ENCODE measurements around the gene CHI3L1. TPM values are rescaled to one million over a fixed set of nuclear protein-coding genes. Genes with fewer than 3 reads are reported as not detected.

CHI3L1 gene
- total RNA-seq, 1 experiment from 2014 or later: not detected

- no peak for TF ChIP-seq REST (IDR thresholded peaks at IDR 0.05; ENCODE audit: low read depth)
- TF ChIP-seq CBX3 (IDR thresholded peaks at IDR 0.05; ENCODE audit: low read depth): no peak
Observed at GRCh38 chr1:203189951-203190352, 3.4 kb upstream of the CHI3L1 start (continued).

GRCh38 chr1:203188686-203189232 lies 2.3 kb upstream of the CHI3L1 start:
- H3K4me2 ChIP-seq (ENCODE audit: low read length): no peak overlapping the region
- BruUV-seq (replicated peaks): no TSS peak
- H3K36me3 ChIP-seq (ENCODE audit: control insufficient read depth in 1 of 2, insufficient read depth in 2 of 2, low read length in 2 of 2): no peaks in the 10 kb centered on the region
- no peak overlapping the region for H3K27ac ChIP-seq (ENCODE audit: low read depth, low read length)
- H3K9me3 ChIP-seq (ENCODE audit: control insufficient read depth in 1 of 2, insufficient read depth in 1 of 2, low read depth in 1 of 2, low read length in 2 of 2): no peaks in the 10 kb centered on the region
- POLR2A ChIA-PET: no interaction called here
- DNase-seq (ENCODE audit: low read depth, low spot score): no peak
- H3K4me1 ChIP-seq (ENCODE audit: control insufficient read depth in 1 of 2, insufficient read depth in 2 of 2, low read length in 2 of 2): peaks cover 0 to 24% of the 10 kb centered on the region in 2 experiments; a peak in 2 of 4 replicates
- H3K79me2 ChIP-seq (ENCODE audit: insufficient read depth, low read length): no peaks in the 10 kb centered on the region
- CTCF ChIA-PET: no interaction called here
- H4K20me1 ChIP-seq (ENCODE audit: insufficient read depth): no peaks in the 10 kb centered on the region
- intact Hi-C loops (cut with micrococcal nuclease): no loop called here
- RAD21 ChIA-PET (ENCODE audit: low non-redundant PET in 1 of 2, low total read pairs in 2 of 2, uncharacterized antibody in 2 of 2, unreplicated experiment in 2 of 2): no interaction called here
- no peak for ATAC-seq
- H3K9me2 ChIP-seq (ENCODE audit: insufficient read depth): no peaks in the 10 kb centered on the region
- H3K4me3 ChIP-seq (replicated peaks in 1 of 2; ENCODE audit: low read depth in 1 of 2, low read length in 2 of 2): no peak overlapping the region
- H2AFZ ChIP-seq (ENCODE audit: low read depth, low read length, poor library complexity, severe bottlenecking): no peak overlapping the region
- no peak overlapping the region for H3K9ac ChIP-seq (ENCODE audit: low read length)
- TF ChIP-seq ZNF274 (IDR thresholded peaks at IDR 0.05; ENCODE audit: low read depth, low read length) (no peak), CEBPB (IDR thresholded peaks at IDR 0.05; ENCODE audit: low read depth) (no peak), YY1 (IDR thresholded peaks at IDR 0.05; ENCODE audit: extremely low read depth, insufficient replicate concordance, low read depth, low read length) (no peak), POLR2AphosphoS5 (IDR thresholded peaks at IDR 0.05; ENCODE audit: low read depth, low read length) (no peak)
- H3K27me3 ChIP-seq (ENCODE audit: insufficient read depth, low read length): no peaks in the 10 kb centered on the region
